ENCODE measurements around the gene THRB.

The THRB gene

DNA sequence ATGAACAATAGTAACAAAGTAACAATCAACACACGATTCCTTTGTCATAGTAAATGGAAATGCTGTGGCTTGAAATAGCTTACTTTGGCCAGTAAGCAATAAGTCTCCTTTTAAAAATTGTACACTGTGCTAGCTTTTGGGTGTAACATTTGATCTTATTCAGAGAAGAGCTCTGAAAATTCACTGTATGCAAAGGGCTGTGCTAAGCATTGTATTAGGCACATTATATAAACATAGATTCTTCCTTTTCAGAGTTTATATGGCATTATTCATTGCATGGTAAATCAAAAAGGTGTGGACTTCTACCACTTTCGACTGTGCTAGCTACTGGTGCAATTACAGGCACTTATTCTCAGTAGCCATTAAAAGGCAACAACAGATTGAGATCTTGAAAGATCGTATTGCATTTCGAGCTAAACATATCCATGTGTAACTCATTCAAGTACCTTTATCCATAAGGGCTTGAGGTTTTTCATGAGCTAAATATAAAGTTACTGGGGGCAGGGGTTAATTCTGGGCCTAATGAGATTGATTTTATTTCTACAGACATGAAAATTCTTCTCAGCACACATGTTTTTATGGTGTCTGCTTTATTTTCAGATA is 302.7 kb downstream of the THRB start:
- ChIA-PET POLR2A (no interaction called here), CTCF (no interaction called here)
- peaks cover 4% of the 10 kb centered on the region; the same call in 1 of the 2 replicates for H3K4me1 ChIP-seq (ENCODE audit: control insufficient read depth, insufficient read depth, low read length)
- H3K4me3 ChIP-seq (ENCODE audit: low read depth, low read length), result no peak overlapping the region
- H3K27ac ChIP-seq (ENCODE audit: extremely low read depth, low read depth, low read length), result no peak overlapping the region
- no peaks in the 10 kb centered on the region for H3K9me3 ChIP-seq (ENCODE audit: control insufficient read depth, insufficient read depth, low read depth, low read length)
- H3K36me3 ChIP-seq (ENCODE audit: control insufficient read depth in 2 of 2, insufficient read depth in 1 of 2, low read length in 2 of 2), result no peaks in the 10 kb centered on the region
- TF ChIP-seq YY1 (tag by site-specific recombination; IDR thresholded peaks at IDR 0.05) (no peak), OSR2 (tag by site-specific recombination; IDR thresholded peaks at IDR 0.05) (peak; percentile 89), ZNF596 (tag by site-specific recombination; IDR thresholded peaks at IDR 0.05) (peak; percentile 56), ZBTB17 (tag by site-specific recombination; IDR thresholded peaks at IDR 0.05) (0 out of 2 replicates have a peak, but pooled peaks have one; percentile 11), IKZF3 (tag by site-specific recombination; IDR thresholded peaks at IDR 0.05) (no peak), SCRT1 (tag by site-specific recombination; IDR thresholded peaks at IDR 0.05; ENCODE audit: borderline replicate concordance) (peak; percentile 70; the same call in 1 of the 2 replicates), ZBTB1 (tag by site-specific recombination; IDR thresholded peaks at IDR 0.05) (no peak), MZF1 (tag by site-specific recombination; IDR thresholded peaks at IDR 0.05; ENCODE audit: borderline replicate concordance) (no peak; the same call in 1 of the 2 replicates), ZNF843 (tag by site-specific recombination; IDR thresholded peaks at IDR 0.05) (peak; percentile 86; the same call in 1 of the 2 replicates), ZSCAN30 (tag by site-specific recombination; IDR thresholded peaks at IDR 0.05) (peak; percentile 68; the same call in 1 of the 2 replicates), ZNF391 (tag by site-specific recombination; IDR thresholded peaks at IDR 0.05; ENCODE audit: borderline replicate concordance, low read depth) (no peak), FEZF1 (tag by site-specific recombination; IDR thresholded peaks at IDR 0.05) (peak; percentile 84), OVOL3 (tag by site-specific recombination; IDR thresholded peaks at IDR 0.05) (peak; percentile 81), ZBTB8A (tag by site-specific recombination; IDR thresholded peaks at IDR 0.05) (no peak), ZBTB7A (tag by site-specific recombination; IDR thresholded peaks at IDR 0.05; ENCODE audit: low read depth) (no peak), ZXDB (tag by site-specific recombination; IDR thresholded peaks at IDR 0.05) (peak; percentile 41; the same call in 1 of the 2 replicates), MYNN (tag by site-specific recombination; IDR thresholded peaks at IDR 0.05; ENCODE audit: borderline replicate concordance) (no peak), WT1 (tag by site-specific recombination; IDR thresholded peaks at IDR 0.05) (no peak; the same call in 1 of the 2 replicates), ZNF768 (tag by site-specific recombination; IDR thresholded peaks at IDR 0.05) (no peak)
- TF ChIP-seq, protein P1, sequence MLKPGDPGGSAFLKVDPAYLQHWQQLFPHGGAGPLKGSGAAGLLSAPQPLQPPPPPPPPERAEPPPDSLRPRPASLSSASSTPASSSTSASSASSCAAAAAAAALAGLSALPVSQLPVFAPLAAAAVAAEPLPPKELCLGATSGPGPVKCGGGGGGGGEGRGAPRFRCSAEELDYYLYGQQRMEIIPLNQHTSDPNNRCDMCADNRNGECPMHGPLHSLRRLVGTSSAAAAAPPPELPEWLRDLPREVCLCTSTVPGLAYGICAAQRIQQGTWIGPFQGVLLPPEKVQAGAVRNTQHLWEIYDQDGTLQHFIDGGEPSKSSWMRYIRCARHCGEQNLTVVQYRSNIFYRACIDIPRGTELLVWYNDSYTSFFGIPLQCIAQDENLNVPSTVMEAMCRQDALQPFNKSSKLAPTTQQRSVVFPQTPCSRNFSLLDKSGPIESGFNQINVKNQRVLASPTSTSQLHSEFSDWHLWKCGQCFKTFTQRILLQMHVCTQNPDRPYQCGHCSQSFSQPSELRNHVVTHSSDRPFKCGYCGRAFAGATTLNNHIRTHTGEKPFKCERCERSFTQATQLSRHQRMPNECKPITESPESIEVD (tag by site-specific recombination; IDR thresholded peaks at IDR 0.05), result peak; percentile 88
- TF ChIP-seq, protein P2, sequence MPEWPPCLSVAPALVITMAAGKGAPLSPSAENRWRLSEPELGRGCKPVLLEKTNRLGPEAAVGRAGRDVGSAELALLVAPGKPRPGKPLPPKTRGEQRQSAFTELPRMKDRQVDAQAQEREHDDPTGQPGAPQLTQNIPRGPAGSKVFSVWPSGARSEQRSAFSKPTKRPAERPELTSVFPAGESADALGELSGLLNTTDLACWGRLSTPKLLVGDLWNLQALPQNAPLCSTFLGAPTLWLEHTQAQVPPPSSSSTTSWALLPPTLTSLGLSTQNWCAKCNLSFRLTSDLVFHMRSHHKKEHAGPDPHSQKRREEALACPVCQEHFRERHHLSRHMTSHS (tag by site-specific recombination; IDR thresholded peaks at IDR 0.05), result no peak
- TF ChIP-seq, protein P3, sequence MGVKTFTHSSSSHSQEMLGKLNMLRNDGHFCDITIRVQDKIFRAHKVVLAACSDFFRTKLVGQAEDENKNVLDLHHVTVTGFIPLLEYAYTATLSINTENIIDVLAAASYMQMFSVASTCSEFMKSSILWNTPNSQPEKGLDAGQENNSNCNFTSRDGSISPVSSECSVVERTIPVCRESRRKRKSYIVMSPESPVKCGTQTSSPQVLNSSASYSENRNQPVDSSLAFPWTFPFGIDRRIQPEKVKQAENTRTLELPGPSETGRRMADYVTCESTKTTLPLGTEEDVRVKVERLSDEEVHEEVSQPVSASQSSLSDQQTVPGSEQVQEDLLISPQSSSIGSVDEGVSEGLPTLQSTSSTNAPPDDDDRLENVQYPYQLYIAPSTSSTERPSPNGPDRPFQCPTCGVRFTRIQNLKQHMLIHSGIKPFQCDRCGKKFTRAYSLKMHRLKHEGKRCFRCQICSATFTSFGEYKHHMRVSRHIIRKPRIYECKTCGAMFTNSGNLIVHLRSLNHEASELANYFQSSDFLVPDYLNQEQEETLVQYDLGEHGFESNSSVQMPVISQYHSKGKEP (tag by site-specific recombination; IDR thresholded peaks at IDR 0.05), result peak; percentile 87
- TF ChIP-seq, protein P4, sequence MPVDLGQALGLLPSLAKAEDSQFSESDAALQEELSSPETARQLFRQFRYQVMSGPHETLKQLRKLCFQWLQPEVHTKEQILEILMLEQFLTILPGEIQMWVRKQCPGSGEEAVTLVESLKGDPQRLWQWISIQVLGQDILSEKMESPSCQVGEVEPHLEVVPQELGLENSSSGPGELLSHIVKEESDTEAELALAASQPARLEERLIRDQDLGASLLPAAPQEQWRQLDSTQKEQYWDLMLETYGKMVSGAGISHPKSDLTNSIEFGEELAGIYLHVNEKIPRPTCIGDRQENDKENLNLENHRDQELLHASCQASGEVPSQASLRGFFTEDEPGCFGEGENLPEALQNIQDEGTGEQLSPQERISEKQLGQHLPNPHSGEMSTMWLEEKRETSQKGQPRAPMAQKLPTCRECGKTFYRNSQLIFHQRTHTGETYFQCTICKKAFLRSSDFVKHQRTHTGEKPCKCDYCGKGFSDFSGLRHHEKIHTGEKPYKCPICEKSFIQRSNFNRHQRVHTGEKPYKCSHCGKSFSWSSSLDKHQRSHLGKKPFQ (tag by site-specific recombination; IDR thresholded peaks at IDR 0.05), result 0 out of 2 replicates have a peak, but pooled peaks have one; percentile 40
- TF ChIP-seq, protein P5, sequence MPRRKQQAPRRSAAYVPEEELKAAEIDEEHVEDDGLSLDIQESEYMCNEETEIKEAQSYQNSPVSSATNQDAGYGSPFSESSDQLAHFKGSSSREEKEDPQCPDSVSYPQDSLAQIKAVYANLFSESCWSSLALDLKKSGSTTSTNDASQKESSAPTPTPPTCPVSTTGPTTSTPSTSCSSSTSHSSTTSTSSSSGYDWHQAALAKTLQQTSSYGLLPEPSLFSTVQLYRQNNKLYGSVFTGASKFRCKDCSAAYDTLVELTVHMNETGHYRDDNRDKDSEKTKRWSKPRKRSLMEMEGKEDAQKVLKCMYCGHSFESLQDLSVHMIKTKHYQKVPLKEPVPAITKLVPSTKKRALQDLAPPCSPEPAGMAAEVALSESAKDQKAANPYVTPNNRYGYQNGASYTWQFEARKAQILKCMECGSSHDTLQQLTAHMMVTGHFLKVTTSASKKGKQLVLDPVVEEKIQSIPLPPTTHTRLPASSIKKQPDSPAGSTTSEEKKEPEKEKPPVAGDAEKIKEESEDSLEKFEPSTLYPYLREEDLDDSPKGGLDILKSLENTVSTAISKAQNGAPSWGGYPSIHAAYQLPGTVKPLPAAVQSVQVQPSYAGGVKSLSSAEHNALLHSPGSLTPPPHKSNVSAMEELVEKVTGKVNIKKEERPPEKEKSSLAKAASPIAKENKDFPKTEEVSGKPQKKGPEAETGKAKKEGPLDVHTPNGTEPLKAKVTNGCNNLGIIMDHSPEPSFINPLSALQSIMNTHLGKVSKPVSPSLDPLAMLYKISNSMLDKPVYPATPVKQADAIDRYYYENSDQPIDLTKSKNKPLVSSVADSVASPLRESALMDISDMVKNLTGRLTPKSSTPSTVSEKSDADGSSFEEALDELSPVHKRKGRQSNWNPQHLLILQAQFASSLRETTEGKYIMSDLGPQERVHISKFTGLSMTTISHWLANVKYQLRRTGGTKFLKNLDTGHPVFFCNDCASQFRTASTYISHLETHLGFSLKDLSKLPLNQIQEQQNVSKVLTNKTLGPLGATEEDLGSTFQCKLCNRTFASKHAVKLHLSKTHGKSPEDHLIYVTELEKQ (tag by site-specific recombination; IDR thresholded peaks at IDR 0.05; ENCODE audit: borderline replicate concordance), result peak; percentile 51; the same call in 1 of the 2 replicates
